Dedifferentiated amniotic fluid mesenchymal stem cell (primary cell): Measurements from ENCODE around the gene TNNT2.

ENCODE experiments used
- DNase-seq: peaks from one replicate; pipeline ENCODE4 v3.0.0-alpha.2; 2016; ENCODE audit errors: extremely low spot score

TNNT2 gene

DNA sequence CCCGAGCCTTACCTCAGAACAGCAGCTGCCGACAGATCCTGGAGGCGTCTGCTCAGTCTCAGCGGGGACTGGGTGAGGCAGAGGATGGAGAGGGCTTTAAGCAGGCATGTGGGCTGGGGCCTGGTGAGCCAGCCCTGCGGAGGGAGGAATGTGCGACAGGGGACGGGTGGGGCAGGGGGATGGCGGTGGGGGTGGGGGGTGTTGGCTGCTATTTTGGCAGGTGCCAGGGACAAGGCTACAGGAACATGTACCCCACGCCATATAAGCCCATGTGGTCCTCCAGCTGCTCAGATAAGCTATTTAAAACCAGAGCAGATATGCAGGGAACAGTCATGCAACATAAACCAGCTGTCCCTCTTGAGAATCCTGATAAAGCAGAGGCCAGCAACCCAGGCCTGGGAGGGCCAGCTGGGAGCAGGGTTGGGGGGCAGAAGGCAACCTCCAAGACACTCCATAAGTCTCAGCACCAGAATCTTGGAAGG is at the start of gene TNNT2:
Gene TNNT2 (minus strand): TSS at position 70 of the 482 bp plus-strand sequence. CDS start 4,426 bp downstream, outside the sequence.
- DNase-seq: no peak

DNA sequence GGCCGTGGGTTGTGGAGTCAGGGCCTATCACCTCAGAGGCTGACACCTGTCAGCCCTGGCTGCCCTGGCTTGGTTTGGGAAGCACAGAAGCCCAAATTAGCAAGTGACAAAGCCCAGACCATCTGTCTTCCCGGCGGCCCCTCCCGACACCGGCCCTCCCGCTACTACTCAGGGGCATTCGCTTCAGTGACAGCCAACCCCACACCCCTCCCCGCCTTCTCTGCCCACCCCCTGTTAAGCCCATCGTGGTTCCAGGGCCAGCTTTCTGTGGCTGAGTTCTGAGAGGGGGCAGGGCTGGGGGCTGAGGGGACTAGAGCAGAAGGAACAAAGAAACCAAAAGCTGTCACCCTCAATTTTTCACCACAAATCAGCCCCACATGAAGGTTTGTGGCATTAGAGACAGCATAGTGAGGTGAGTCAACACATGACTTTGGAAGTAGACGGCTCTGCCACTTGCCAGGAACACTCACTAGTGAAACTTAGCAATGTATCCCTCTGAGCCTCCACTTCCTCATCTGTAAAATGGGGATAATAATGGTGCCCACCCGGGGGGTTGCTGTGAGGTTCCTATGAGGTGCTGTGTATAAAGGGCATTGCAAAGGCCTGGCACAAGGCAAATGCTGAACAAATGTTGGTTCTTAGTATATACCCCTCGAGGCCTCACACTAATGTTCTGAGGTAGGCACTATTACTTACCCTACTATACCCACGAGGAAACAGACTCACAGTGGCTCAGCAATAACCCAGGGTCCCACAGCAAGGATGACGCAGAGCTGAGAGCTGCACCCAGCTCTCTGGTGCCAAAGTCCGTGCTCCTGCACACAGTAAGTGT is 49.2 kb upstream of the TNNT2 start:
- no peak for DNase-seq

DNA sequence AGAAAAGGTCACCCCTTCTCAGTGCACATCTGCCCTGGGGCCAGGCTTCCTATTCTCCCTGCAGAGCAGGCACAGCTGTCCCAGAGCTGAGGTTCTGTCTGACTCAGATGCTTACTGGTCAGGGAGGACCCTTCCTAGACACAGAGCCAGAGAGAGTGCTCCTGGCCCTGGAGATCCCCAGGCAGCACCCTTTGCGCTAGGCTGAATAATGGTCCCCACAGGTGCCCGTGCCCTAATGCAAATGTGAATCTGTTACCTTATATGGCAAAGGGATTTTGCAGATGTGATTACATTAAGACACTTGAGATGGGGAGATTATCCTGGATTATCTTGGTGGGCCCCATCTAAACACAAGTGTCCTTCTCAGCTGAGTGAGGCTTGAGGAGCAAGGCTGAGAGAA is 46.7 kb upstream of the TNNT2 start:
- DNase-seq: no peak

DNA sequence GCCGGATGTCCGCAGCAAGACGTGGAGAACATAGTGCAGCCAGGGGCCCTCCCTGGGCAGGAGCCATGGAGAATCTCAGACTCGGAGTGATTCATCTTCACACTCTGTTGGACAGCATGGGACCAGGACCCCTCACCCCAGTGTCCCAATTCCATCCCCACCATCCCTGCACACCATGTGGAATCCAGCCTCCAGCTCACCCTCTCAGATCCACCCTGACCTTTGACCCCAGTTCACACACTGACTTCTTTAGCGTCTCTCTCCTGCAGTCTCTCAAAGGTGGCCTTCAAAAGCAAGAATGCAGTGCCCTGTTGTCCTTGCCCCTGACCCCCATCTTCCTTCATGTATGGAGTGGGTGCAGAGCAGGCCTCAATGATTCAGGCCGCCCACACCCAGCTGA is 46.2 kb upstream of the TNNT2 start:
- no peak for DNase-seq

DNA sequence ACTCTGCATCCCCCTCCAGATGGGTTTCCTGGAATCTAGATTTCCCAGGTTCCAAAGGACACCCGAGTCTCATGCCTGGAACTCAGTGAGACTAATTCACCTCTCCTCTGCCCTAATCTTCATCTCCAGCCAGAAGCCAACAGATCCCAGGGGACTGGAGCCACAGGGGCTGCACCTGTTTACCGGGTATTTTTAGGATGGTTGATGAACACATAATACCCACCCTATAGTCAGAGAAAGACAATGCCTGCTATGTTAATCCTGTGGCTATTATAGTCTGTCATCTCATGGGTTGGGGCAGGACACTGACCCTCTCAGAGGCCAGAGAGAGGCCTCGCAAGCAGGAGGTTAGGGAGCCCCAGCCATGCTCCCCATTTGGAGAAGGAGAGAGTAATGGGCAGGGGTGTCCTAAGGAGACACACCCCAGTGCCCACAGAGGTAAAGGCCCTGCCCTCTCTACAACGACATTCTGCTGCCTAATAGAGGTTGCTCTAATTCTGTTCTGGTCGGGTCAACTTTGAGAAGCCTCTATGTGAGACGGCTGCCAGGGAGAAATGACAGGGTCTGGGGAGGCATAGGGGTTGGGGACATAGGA is 45.1 kb upstream of the TNNT2 start:
- no peak for DNase-seq

DNA sequence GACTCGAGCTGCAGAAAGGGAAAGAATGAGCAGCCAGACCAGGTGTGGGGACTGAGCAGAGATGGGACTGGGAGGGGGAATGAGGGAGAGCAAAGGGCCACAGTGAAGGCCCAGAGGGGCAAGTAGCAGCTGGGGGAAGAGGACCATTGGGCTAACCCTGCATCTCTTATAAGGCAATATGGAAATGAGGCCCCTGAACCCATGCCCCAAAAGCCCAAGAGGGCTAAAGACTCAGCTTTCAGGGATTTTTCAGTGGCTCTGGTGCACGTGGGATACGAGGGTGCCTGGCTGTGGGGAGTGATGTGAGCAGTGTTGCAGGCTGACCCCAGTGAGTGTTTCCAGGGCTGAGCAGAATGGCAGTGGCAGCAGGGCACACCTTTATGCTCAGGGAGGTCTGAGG is 44.5 kb upstream of the TNNT2 start:
- DNase-seq: no peak

DNA sequence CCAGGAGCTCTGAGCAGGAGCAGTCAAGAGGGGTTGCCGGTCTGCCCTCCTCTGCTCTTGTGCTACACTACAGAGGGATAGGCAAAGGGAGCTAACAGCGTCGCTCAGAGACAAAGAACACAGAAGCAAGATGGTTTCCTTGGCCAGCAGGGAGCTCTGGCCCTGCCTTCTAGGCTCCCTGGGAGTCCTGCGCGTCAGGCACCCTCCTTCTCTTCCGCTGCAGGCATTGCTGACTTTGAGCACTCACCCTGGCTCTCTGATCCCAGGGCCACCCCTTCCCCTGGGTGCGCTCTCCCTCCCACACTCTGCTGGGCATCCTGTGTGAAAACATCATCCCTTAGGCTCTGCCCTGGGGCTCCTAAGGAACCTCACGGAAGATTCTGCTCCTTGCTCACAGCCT is 43.6 kb upstream of the TNNT2 start:
- DNase-seq: no peak

DNA sequence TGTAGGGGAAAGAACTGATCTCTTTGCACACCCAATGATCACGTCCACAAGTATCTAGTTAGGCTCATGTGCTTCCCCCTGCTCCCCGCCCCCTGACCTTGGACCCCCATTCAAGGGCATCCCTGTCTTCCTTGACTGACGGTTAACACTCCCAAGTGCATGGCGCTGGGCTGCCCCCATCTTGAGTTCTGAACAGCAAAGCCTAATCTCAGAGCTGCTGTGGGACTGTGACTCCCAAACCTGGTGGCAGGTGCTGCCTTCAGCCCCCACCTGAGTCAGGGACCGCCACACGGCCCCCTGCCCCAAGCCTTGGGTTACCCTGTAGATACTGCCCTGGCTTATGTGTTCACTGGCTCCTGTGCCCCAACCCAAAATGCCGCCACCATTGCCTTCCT is 43.1 kb upstream of the TNNT2 start:
- DNase-seq: no peak

DNA sequence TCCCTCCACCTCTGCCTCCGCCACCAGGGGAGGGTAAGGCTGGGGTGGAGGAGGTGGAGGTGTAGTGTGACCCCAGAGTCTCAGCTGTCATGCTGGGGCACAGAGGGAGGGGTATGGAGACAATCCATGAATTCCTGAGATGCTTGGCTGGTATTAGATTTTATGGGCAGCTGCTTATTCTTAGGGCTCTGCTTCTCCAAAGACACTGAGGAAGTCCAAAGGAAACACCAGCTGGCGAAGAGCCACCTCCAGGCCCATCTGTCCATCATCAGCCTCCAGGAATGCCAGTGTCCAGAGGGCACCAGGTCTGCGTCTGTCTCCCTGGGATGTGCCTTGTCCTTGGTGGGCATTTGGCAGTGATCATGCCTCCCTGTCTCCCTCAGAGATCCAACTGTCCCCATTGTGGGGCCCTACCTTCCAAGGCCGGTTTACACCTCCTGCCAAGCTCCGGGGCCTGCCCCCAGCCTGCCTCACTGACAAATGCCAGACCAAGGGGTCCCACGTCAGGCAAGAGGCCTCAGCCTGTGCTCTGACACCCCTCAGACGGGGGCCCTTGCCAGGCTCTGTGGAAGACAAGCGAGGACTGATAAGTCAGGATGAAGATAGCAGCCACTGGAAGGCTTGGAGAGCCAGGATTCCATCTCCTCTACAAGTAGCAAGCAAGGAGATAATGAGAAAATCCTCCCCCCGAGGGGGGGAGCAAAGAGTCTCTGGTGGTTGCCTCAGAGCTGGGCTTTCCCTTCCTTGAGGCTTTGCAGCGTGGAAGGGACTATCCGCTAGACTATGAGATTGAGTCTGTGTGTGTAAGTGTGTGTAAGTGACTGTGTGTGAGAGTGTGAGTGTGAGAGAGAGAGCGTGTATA is 42.5 kb upstream of the TNNT2 start:
- DNase-seq: no peak

DNA sequence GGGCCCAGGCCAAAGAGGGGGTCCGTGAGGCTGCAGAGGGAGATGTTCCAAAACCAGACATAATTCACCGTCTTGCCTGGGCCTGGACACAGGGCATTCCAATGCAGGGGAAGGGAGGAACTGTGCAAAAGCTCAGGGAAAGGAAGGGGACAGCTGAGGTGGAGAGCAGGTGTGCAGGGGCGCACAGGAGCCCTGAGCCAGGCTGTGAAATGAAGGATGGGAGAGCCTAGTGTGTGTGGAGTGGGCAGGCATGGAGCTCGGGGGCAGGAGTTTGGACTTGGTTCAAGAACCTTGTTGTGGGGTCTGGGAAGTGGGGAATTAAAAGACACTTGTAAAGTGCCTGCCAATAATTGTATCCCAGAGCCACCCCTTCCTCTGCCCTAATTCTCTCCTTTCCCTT is 41.8 kb upstream of the TNNT2 start:
- no peak for DNase-seq

DNA sequence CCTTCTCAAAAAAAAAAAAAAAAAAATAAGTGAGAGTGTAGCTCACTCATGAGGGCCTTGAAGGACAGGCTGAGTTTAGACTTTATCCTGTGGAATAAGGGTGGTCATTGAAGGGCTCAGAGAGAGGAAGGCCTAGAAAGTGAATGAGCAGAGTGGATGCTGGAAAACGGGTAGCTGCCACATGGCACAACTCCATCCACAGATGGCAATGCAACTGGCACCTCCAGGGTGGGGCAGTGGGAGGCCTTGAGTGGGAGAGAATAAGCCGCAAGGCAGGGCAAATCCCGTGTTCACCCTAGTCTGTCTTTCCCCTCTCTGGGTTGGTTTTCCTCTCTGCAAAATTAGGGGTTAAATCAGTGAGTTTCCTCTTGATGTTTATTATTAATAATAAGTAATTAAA is 41.0 kb upstream of the TNNT2 start:
- no peak for DNase-seq

DNA sequence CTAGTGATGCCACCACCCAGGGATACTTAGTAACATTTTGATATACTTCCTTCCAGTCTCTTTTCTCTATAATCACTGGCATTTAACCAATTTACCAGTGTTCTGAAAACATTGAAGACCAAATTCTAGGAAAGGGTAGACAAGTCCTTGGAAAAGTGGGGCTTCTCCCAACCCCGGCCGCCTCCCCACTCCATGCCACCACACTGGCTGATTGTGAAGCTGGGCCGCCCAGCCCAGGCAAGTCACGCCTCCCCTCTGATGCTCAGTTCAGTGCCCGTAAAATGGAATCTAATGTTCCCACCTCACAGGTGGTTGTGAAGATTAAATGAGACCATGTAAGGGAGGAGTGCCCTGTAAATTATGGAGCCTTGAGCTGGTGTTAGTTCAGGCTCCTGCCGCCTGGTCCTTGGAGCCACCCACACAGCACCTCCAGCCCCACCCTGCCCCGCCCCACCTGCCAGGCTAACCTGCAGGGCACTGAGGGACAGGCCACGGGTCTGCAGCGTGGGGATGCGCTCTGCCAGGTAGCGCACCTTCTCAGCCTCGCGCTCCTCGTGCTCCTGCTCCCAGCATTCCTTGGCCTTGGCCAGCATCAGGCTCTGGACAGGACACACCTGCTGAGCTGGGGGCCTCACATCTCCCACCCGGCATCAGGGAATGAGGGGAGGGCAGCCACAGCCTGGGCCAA is 36.7 kb upstream of the TNNT2 start:
- DNase-seq: no peak

DNA sequence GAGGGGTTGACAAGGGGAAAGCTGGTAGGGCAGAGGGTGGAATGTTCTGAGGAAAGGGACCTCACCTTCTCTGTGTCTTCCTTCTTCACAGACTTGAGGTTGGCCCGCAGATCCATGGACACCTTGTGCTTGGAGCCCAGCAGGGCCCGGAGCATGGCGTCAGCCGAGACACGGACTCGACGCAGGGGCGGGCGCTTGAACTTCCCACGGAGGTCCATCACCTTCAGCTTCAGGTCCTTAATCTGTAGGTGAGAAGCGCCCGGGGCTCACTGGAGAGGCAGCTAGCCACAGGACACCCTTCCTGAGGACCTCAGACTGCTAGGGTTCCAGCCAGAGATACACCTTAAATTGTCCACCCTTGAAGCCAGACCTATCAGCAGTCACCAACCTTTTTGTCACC is 33.8 kb upstream of the TNNT2 start:
- no peak for DNase-seq

DNA sequence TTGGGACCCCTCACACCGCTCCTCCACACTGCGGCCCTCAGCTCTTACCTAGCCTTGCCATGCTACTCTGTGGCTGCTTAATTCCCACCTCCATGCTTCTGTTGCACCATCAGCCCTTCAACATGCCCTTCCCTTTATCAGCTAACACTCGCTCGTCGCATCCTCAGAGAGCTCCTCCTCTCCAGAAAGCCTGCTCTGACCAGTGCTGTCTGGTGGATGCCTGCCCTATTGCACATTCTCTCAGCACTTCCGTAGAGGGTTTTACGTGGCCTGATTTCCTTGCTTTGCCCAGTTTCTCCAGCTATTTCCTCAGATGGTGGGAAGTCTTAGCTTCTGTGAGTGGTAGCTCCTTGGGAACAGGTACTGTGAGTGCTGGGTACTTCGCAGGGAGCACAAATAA is 32.0 kb upstream of the TNNT2 start:
- no peak for DNase-seq

DNA sequence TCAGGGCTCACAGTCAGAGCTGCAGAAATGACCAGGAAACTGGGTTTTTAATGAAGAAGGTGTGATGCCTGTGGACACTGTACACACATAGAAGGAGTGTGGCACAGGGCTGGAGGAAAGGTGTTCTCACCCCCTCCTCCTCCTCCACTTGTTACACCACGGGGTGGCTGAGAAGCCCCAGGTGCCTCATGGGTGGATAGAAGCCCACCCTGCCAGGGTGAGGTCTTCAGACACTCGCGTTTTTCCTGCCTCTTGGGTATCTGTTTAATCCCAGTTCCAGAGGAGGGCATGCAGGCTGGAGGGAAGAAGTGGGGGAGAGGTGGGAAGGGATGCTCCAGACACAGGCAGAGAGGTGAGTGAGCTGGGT is 31.3 kb upstream of the TNNT2 start:
- DNase-seq: no peak

DNA sequence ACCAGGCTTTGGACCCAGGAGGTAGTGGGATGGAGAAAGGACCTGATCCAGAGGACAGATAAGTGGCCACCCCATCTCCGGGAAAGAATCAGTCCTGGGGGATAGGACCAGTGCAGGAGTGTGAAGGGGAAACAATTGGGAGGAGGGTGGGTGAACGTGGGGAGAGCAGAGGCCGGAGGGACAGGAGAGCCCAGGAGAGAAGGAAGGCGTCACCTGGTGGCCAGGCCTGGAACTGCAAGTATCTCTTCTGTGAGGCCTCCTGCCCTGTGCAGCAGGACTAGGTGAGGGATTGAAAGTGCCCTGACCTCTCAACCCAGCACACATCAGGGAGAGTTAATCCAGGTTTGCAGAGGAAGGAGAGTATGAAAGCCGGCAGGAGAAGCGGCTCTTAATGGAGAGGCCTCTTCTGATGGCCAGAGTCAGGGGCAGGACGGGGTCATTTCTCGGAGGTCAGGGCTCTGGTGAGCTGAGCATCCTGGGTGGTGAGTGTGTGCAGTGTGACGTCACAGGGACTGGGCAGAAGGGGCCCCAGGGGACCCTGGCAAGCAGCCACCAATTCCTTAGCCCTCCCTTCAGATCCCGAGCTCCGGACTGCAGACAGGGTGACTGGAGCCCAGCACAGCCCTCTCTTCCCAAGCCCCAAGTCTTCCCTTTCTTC is 30.8 kb upstream of the TNNT2 start:
- DNase-seq: peak; percentile 75

DNA sequence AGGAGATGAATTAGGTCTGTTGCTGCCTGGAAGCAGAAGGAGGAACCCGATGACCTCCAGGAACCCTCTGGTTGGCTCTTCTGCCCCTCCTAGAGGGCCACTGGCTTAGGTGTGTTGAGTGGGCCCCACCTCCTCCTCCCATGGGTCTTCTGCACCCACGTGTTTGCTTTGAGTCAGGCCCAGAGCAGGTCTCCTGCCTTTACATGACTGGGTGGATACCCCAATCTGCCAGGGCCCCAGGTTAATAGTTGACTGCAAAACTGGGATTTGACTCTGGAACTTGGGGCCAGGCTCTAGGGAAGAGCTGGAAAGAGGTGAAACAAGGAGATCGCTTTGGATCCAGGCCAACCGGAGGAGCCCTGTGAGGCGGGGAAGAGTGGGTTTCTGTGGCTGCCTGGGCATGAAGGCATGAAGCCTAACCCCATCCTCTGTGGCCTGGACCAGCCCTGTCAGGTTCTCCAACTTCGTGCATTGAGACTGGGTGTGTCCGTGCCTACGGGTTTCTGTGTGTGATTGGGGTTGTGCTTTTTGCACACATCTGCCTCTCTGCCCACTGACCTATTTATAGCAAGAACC is 29.4 kb upstream of the TNNT2 start:
- DNase-seq: no peak

DNA sequence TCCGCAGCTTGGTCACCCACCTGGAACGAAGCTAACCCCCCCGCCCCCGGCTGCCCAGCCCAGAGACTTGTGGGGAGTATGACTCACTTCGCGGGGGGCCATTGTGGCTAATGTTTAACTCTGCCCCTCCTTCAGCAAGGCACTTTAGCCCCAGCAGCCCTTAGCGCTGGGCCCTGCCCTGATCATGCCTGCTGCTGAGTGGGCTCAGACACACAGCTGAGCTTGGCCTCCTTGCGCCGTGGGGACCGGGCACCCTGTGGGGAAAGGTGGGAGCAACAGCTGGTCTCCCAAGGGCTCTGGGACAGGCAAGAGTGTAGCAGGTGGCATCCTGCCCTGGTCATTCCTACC is 28.0 kb upstream of the TNNT2 start:
- no peak for DNase-seq

DNA sequence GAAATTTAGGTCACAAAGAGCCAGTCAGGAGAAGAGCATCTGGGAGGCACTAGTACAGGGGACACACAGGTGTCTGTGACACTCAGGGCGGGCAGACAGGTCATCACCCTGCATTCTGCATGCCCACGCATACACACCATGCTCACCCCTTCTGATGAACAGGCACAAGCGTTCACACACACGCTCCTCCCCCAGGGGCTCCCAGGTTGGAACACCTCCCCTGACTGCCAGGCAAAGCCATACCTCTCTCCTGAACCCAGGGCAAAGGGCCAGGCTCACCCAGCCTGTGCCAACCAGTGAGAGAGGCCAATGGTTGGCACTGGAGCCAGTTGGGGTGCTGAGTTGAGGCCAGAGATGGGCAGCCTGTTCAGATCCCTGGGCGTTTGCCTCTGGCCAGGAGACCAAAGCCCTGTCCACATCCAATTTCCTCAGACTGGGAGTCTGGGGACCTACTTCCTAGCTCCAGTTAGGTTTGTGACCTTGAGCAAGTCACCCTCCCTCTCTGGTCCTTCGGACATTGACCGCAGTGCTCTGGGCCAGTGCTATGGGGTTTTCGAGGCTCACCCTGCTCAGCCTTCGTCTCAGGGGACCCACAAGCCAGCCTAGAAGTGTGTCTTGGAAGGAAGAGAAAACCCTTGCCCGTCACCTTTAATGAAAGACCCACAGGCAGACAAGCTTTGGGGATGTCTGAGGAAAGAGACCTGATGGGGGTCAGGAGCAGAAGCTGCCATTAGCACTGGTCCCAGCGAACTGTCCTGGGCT is 27.4 kb upstream of the TNNT2 start:
- DNase-seq: no peak

DNA sequence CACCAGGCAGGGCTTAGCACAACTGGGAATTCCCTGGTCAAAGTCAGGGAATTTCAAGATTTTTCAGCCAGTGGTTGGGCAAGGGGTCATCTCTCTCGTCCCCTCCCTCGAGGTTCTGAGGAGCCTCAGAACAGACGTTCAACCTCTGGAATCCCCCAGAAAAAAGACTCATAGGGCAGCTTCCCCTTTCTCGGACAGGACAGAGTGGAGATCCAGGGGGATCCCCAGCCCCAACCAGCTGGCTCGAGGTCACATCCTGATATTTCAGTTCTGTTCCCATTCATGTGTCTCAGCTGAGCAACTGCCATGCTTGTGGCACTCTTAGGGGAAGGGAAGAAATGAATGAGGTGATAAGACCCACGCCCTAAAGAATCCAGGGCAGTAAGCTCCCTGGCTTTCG is 26.6 kb upstream of the TNNT2 start:
- DNase-seq: no peak

DNA sequence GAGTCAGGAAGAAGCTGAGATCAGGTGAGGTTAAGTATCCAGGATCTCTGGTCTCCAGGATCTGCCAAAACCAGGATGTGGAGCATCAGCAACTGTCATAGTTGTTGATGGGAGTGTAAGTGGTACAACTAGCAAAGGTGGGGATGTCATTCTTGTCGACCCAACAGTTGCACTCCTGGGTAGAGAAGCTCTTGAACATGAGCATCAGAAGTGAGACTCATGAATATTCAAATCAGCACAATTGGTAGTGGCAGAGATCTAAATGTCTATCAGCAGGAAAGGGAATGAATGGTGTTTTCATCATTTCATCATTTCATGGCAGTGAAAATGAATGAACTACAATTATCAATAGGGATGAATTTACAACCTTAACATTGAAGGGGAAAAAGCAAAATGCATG is 25.9 kb upstream of the TNNT2 start:
- no peak for DNase-seq
